Measurements from ENCODE around the gene UBE2R2. TPM values are rescaled to one million over a fixed set of nuclear protein-coding genes. Genes with fewer than 3 reads are reported as not detected.
"Not testable (repeated sequence)": the region's sequence is repeated elsewhere in the genome, so short reads cannot be mapped to it uniquely, and the experiment has no call there.

The UBE2R2 gene
- total RNA-seq, 1 donor from 2014 or later: 90.1 TPM

- Mint-ChIP-seq H3K9me3 (ENCODE audit: unreplicated experiment) (peaks cover 6% of the 10 kb centered on the region), H3K27ac (ENCODE audit: unreplicated experiment) (no peak overlapping the region), H3K4me1 (ENCODE audit: low read depth, unreplicated experiment) (peaks cover 8% of the 10 kb centered on the region), H3K4me3 (ENCODE audit: unreplicated experiment) (peak overlapping the region; percentile 14), H3K36me3 (ENCODE audit: unreplicated experiment) (peaks cover 11% of the 10 kb centered on the region), H3K27me3 (ENCODE audit: unreplicated experiment) (peaks cover 5% of the 10 kb centered on the region)
- no peak for TF ChIP-seq CTCF (IDR thresholded peaks at IDR 0.05; ENCODE audit: partially characterized antibody, unreplicated experiment)
- DNase-seq: no peak
Measured at GRCh38 chr9:33799928-33800704, 16.8 kb upstream of the UBE2R2 start.

- TF ChIP-seq CTCF (IDR thresholded peaks at IDR 0.05; ENCODE audit: partially characterized antibody, unreplicated experiment): no peak
- Mint-ChIP-seq H3K36me3 (ENCODE audit: unreplicated experiment) (peaks cover 11% of the 10 kb centered on the region), H3K27me3 (ENCODE audit: unreplicated experiment) (peaks cover 5% of the 10 kb centered on the region), H3K9me3 (ENCODE audit: unreplicated experiment) (peaks cover 6% of the 10 kb centered on the region), H3K27ac (ENCODE audit: unreplicated experiment) (no peak overlapping the region), H3K4me3 (ENCODE audit: unreplicated experiment) (no peak overlapping the region), H3K4me1 (ENCODE audit: low read depth, unreplicated experiment) (peaks cover 8% of the 10 kb centered on the region)
- DNase-seq: no peak
Measured at GRCh38 chr9:33800886-33801285, 16.1 kb upstream of the UBE2R2 start.

GRCh38 chr9:33801943-33802500 is 14.9 kb upstream of the UBE2R2 start:
- peaks cover 11% of the 10 kb centered on the region for H3K36me3 Mint-ChIP-seq (ENCODE audit: unreplicated experiment)
- DNase-seq; H3K4me3 Mint-ChIP-seq (ENCODE audit: unreplicated experiment); H3K4me1 Mint-ChIP-seq (ENCODE audit: low read depth, unreplicated experiment); H3K27ac Mint-ChIP-seq (ENCODE audit: unreplicated experiment); H3K27me3 Mint-ChIP-seq (ENCODE audit: unreplicated experiment); H3K9me3 Mint-ChIP-seq (ENCODE audit: unreplicated experiment): not testable (repeated sequence)

- not testable (repeated sequence) for H3K4me1 Mint-ChIP-seq (ENCODE audit: low read depth, unreplicated experiment); H3K36me3 Mint-ChIP-seq (ENCODE audit: unreplicated experiment); H3K27ac Mint-ChIP-seq (ENCODE audit: unreplicated experiment)
Measured at GRCh38 chr9:33804196-33804595, 12.8 kb upstream of the UBE2R2 start.

GRCh38 chr9:33807156-33807555 is 9.8 kb upstream of the UBE2R2 start:
- H3K9me3 Mint-ChIP-seq (ENCODE audit: unreplicated experiment); H3K27me3 Mint-ChIP-seq (ENCODE audit: unreplicated experiment); DNase-seq; H3K27ac Mint-ChIP-seq (ENCODE audit: unreplicated experiment); H3K4me1 Mint-ChIP-seq (ENCODE audit: low read depth, unreplicated experiment); H3K36me3 Mint-ChIP-seq (ENCODE audit: unreplicated experiment); H3K4me3 Mint-ChIP-seq (ENCODE audit: unreplicated experiment): not testable (repeated sequence)

More at GRCh38 chr9:33804196-33804595, 12.8 kb upstream of the UBE2R2 start:
- not testable (repeated sequence) for H3K4me3 Mint-ChIP-seq (ENCODE audit: unreplicated experiment); H3K27me3 Mint-ChIP-seq (ENCODE audit: unreplicated experiment); DNase-seq; H3K9me3 Mint-ChIP-seq (ENCODE audit: unreplicated experiment)

GRCh38 chr9:33808979-33809322 is 8.0 kb upstream of the UBE2R2 start:
- H3K27me3 Mint-ChIP-seq (ENCODE audit: unreplicated experiment); H3K36me3 Mint-ChIP-seq (ENCODE audit: unreplicated experiment); H3K4me3 Mint-ChIP-seq (ENCODE audit: unreplicated experiment); H3K4me1 Mint-ChIP-seq (ENCODE audit: low read depth, unreplicated experiment); H3K27ac Mint-ChIP-seq (ENCODE audit: unreplicated experiment); DNase-seq; H3K9me3 Mint-ChIP-seq (ENCODE audit: unreplicated experiment): not testable (repeated sequence)

GRCh38 chr9:33809506-33809905 is 7.5 kb upstream of the UBE2R2 start:
- TF ChIP-seq CTCF (IDR thresholded peaks at IDR 0.05; ENCODE audit: partially characterized antibody, unreplicated experiment): no peak
- Mint-ChIP-seq H3K4me3 (ENCODE audit: unreplicated experiment) (no peak overlapping the region), H3K9me3 (ENCODE audit: unreplicated experiment) (peaks cover 3% of the 10 kb centered on the region), H3K27me3 (ENCODE audit: unreplicated experiment) (no peaks in the 10 kb centered on the region), H3K4me1 (ENCODE audit: low read depth, unreplicated experiment) (peaks cover 5% of the 10 kb centered on the region), H3K36me3 (ENCODE audit: unreplicated experiment) (no peaks in the 10 kb centered on the region), H3K27ac (ENCODE audit: unreplicated experiment) (no peak overlapping the region)
- no peak for DNase-seq
